ENCODE measurements around the gene SCN2B.

- TF ChIP-seq, protein P1, sequence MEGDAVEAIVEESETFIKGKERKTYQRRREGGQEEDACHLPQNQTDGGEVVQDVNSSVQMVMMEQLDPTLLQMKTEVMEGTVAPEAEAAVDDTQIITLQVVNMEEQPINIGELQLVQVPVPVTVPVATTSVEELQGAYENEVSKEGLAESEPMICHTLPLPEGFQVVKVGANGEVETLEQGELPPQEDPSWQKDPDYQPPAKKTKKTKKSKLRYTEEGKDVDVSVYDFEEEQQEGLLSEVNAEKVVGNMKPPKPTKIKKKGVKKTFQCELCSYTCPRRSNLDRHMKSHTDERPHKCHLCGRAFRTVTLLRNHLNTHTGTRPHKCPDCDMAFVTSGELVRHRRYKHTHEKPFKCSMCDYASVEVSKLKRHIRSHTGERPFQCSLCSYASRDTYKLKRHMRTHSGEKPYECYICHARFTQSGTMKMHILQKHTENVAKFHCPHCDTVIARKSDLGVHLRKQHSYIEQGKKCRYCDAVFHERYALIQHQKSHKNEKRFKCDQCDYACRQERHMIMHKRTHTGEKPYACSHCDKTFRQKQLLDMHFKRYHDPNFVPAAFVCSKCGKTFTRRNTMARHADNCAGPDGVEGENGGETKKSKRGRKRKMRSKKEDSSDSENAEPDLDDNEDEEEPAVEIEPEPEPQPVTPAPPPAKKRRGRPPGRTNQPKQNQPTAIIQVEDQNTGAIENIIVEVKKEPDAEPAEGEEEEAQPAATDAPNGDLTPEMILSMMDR (conservative IDR thresholded peaks at IDR 0.05; ENCODE audit: low read depth, low read length) = no peak
- TF ChIP-seq MXI1 (IDR thresholded peaks at IDR 0.05; ENCODE audit: borderline replicate concordance, low read depth, low read length) = no peak
- TF ChIP-seq BHLHE40 (IDR thresholded peaks at IDR 0.05; ENCODE audit: low read depth, low read length) = no peak
- TF ChIP-seq RFX5 (IDR thresholded peaks at IDR 0.05; ENCODE audit: low read depth, low read length) = no peak
- TF ChIP-seq FOS (IDR thresholded peaks at IDR 0.05; ENCODE audit: low read depth, low read length) = no peak
- no peak for TF ChIP-seq POLR2A (IDR thresholded peaks at IDR 0.05; ENCODE audit: low read depth, low read length)
- no peak for TF ChIP-seq RAD21 (IDR thresholded peaks at IDR 0.05; ENCODE audit: low read length)
- no peak for TF ChIP-seq NFE2L2 (IDR thresholded peaks at IDR 0.05; ENCODE audit: low read depth, low read length)
- no peak for TF ChIP-seq MAFK (IDR thresholded peaks at IDR 0.05; ENCODE audit: low read depth, low read length)
- no peak for TF ChIP-seq RCOR1 (IDR thresholded peaks at IDR 0.05; ENCODE audit: insufficient replicate concordance, low read length)
Measured at GRCh38 chr11:118212781-118213191, 36.3 kb upstream of the SCN2B start.

All from IMR-90 (cell line).